IgD-negative memory B cell (primary cell): Measurements from ENCODE around the gene ODAD2. TPM values are rescaled to one million over a fixed set of nuclear protein-coding genes. Genes with fewer than 3 reads are reported as not detected.
"Not testable (repeated sequence)": the region's sequence is repeated elsewhere in the genome, so short reads cannot be mapped to it uniquely, and the experiment has no call there.

Source experiments
- H3K27ac Mint-ChIP-seq, 3 donors: one replicate each; pipeline ENCODE4 v1.8.0; 2020 to 2022; ENCODE audit warnings: mild to moderate bottlenecking in 3 of 3, mixed read lengths in 3 of 3, moderate library complexity in 1 of 3
- H3K27me3 Mint-ChIP-seq: one replicate; pipeline ENCODE4 v1.8.0; 2021; ENCODE audit warnings: mixed read lengths
- H3K36me3 Mint-ChIP-seq: one replicate; pipeline ENCODE4 v1.8.0; 2020; ENCODE audit warnings: mild to moderate bottlenecking, mixed read lengths
- H3K4me1 Mint-ChIP-seq, 3 donors: one replicate each; pipeline ENCODE4 v1.8.0; 2020 to 2022; ENCODE audit warnings: mixed read lengths in 3 of 3, mild to moderate bottlenecking in 1 of 3
- H3K4me3 Mint-ChIP-seq, 4 donors: one replicate each; pipeline ENCODE4 v1.8.0; 2020 to 2022; ENCODE audit warnings: mild to moderate bottlenecking in 4 of 4, mixed read lengths in 4 of 4, moderate library complexity in 3 of 4
- H3K9me3 Mint-ChIP-seq, 3 donors: one replicate each; pipeline ENCODE4 v1.8.0; 2020 to 2021; ENCODE audit warnings: mixed read lengths in 3 of 3, mild to moderate bottlenecking in 1 of 3
- polyA plus RNA-seq: library from polyadenylated mRNA; unstranded; fragments of 300-500 nt; fragmentation: Illumina TruSeq; gene quantifications from one replicate; pipeline ENCODE4 v1.2.3, GENCODE V29; 2021

Gene ODAD2
- polyA plus RNA-seq, 1 donor from 2014 or later = not detected

- Mint-ChIP-seq H3K27ac (no peak overlapping the region), H3K4me3 (no peak overlapping the region), H3K36me3 (no peaks in the 10 kb centered on the region), H3K9me3 (peaks cover 0 to 3% (median 0%) of the 10 kb centered on the region in 3 donors), H3K27me3 (peaks cover 21% of the 10 kb centered on the region), H3K4me1 (peaks cover 3 to 10% (median 7%) of the 10 kb centered on the region in 3 donors)
These were observed 3.6 kb downstream of the ODAD2 start for GRCh38 chr10:27995311-27995710.

- H3K36me3 Mint-ChIP-seq = not testable (repeated sequence)
These were observed 9.5 kb downstream of the ODAD2 start for GRCh38 chr10:27989357-27989756.

GRCh38 chr10:27986821-27987220 lies 12.1 kb downstream of the ODAD2 start:
- Mint-ChIP-seq H3K4me1 (no peaks in the 10 kb centered on the region), H3K4me3 (no peak overlapping the region), H3K9me3 (no peaks in the 10 kb centered on the region), H3K27ac (no peak overlapping the region), H3K27me3 (peaks cover 2% of the 10 kb centered on the region), H3K36me3 (peaks cover 3% of the 10 kb centered on the region)

More at GRCh38 chr10:27989357-27989756, 9.5 kb downstream of the ODAD2 start:
- H3K4me3 Mint-ChIP-seq, H3K4me1 Mint-ChIP-seq, H3K27me3 Mint-ChIP-seq, H3K9me3 Mint-ChIP-seq, H3K27ac Mint-ChIP-seq: not testable (repeated sequence)

- H3K27ac Mint-ChIP-seq = no peak overlapping the region
- no peaks in the 10 kb centered on the region for H3K9me3 Mint-ChIP-seq
- peaks cover 2% of the 10 kb centered on the region for H3K27me3 Mint-ChIP-seq
- no peak overlapping the region for H3K4me3 Mint-ChIP-seq
- H3K4me1 Mint-ChIP-seq = no peaks in the 10 kb centered on the region
- H3K36me3 Mint-ChIP-seq = peaks cover 3% of the 10 kb centered on the region
These were observed 15.9 kb downstream of the ODAD2 start for GRCh38 chr10:27982875-27983543.

- Mint-ChIP-seq H3K27me3 (peaks cover 2% of the 10 kb centered on the region), H3K9me3 (peaks cover 0 to 2% (median 0%) of the 10 kb centered on the region in 3 donors), H3K4me3 (no peak overlapping the region), H3K36me3 (peaks cover 3% of the 10 kb centered on the region), H3K4me1 (no peaks in the 10 kb centered on the region), H3K27ac (no peak overlapping the region)
These were observed 17.1 kb downstream of the ODAD2 start for GRCh38 chr10:27981744-27982143.

GRCh38 chr10:27970795-27971194 lies 28.1 kb downstream of the ODAD2 start:
- not testable (repeated sequence) for H3K36me3 Mint-ChIP-seq, H3K27me3 Mint-ChIP-seq, H3K9me3 Mint-ChIP-seq, H3K4me3 Mint-ChIP-seq, H3K4me1 Mint-ChIP-seq, H3K27ac Mint-ChIP-seq

- H3K27ac Mint-ChIP-seq, H3K27me3 Mint-ChIP-seq, H3K9me3 Mint-ChIP-seq, H3K36me3 Mint-ChIP-seq, H3K4me3 Mint-ChIP-seq, H3K4me1 Mint-ChIP-seq: not testable (repeated sequence)
These were observed 28.9 kb downstream of the ODAD2 start for GRCh38 chr10:27969931-27970330.

- Mint-ChIP-seq H3K27ac (no peak overlapping the region), H3K9me3 (no peaks in the 10 kb centered on the region), H3K4me1 (peaks cover 6 to 10% (median 6%) of the 10 kb centered on the region in 3 donors), H3K27me3 (no peaks in the 10 kb centered on the region), H3K36me3 (no peaks in the 10 kb centered on the region), H3K4me3 (no peak overlapping the region)
These were observed 39.7 kb downstream of the ODAD2 start for GRCh38 chr10:27959093-27959715.

GRCh38 chr10:27958383-27958782 lies 40.5 kb downstream of the ODAD2 start:
- H3K4me1 Mint-ChIP-seq = not testable (repeated sequence)
- peak overlapping the region in 1 of 3 donors; percentile 23 for H3K27ac Mint-ChIP-seq
- peak overlapping the region; percentile 18 to 85 (median 56) for H3K4me3 Mint-ChIP-seq

GRCh38 chr10:27950242-27950564 lies 48.7 kb downstream of the ODAD2 start:
- Mint-ChIP-seq H3K4me3 (no peak overlapping the region), H3K9me3 (no peaks in the 10 kb centered on the region), H3K4me1 (peaks cover 0 to 3% (median 0%) of the 10 kb centered on the region in 3 donors), H3K36me3 (peaks cover 1% of the 10 kb centered on the region), H3K27ac (no peak overlapping the region), H3K27me3 (peaks cover 6% of the 10 kb centered on the region)

More at GRCh38 chr10:27958383-27958782, 40.5 kb downstream of the ODAD2 start:
- H3K36me3 Mint-ChIP-seq, H3K27me3 Mint-ChIP-seq, H3K9me3 Mint-ChIP-seq: not testable (repeated sequence)

GRCh38 chr10:27949528-27950241 lies 49.2 kb downstream of the ODAD2 start:
- no peak overlapping the region for H3K4me3 Mint-ChIP-seq
- H3K9me3 Mint-ChIP-seq = no peaks in the 10 kb centered on the region
- H3K27me3 Mint-ChIP-seq = peaks cover 6% of the 10 kb centered on the region
- H3K36me3 Mint-ChIP-seq = peaks cover 1% of the 10 kb centered on the region
- no peak overlapping the region for H3K27ac Mint-ChIP-seq
- peaks cover 0 to 3% (median 0%) of the 10 kb centered on the region in 3 donors for H3K4me1 Mint-ChIP-seq

GRCh38 chr10:27948186-27948585 lies 50.7 kb downstream of the ODAD2 start:
- Mint-ChIP-seq H3K9me3 (no peaks in the 10 kb centered on the region), H3K4me3 (no peak overlapping the region), H3K27ac (no peak overlapping the region), H3K27me3 (peaks cover 6% of the 10 kb centered on the region), H3K36me3 (peaks cover 1% of the 10 kb centered on the region), H3K4me1 (peaks cover 0 to 3% (median 0%) of the 10 kb centered on the region in 3 donors)

GRCh38 chr10:27947540-27947939 lies 51.3 kb downstream of the ODAD2 start:
- no peak overlapping the region for H3K27ac Mint-ChIP-seq

GRCh38 chr10:27944005-27944404 lies 54.9 kb downstream of the ODAD2 start:
- no peaks in the 10 kb centered on the region for H3K4me1 Mint-ChIP-seq

More at GRCh38 chr10:27947540-27947939, 51.3 kb downstream of the ODAD2 start:
- Mint-ChIP-seq H3K9me3 (no peaks in the 10 kb centered on the region), H3K27me3 (peaks cover 6% of the 10 kb centered on the region), H3K36me3 (peaks cover 1% of the 10 kb centered on the region), H3K4me3 (no peak overlapping the region), H3K4me1 (peaks cover 0 to 3% (median 0%) of the 10 kb centered on the region in 3 donors)

GRCh38 chr10:27914888-27915287 lies 84.0 kb downstream of the ODAD2 start:
- Mint-ChIP-seq H3K27me3 (peaks cover 2% of the 10 kb centered on the region), H3K4me1 (no peaks in the 10 kb centered on the region), H3K9me3 (peaks cover 2 to 5% (median 5%) of the 10 kb centered on the region in 3 donors), H3K36me3 (no peaks in the 10 kb centered on the region), H3K27ac (no peak overlapping the region), H3K4me3 (no peak overlapping the region)

More at GRCh38 chr10:27944005-27944404, 54.9 kb downstream of the ODAD2 start:
- Mint-ChIP-seq H3K27me3 (no peaks in the 10 kb centered on the region), H3K36me3 (peaks cover 2% of the 10 kb centered on the region), H3K27ac (no peak overlapping the region), H3K9me3 (no peaks in the 10 kb centered on the region), H3K4me3 (no peak overlapping the region)
